Stimulated activated CD8-positive, alpha-beta memory T cell treated with anti-CD3 and anti-CD28 coated beads, Interleukin-12 subunit alpha, Interleukin-12 subunit beta, amount 100 ng/mL, for 24 hours (primary cell): ENCODE measurements around the gene GOLGA8A.
"Not testable (repeated sequence)": the region's sequence is repeated elsewhere in the genome, so short reads cannot be mapped to it uniquely, and the experiment has no call there.

ENCODE experiments used
- DNase-seq: peaks from one replicate; pipeline ENCODE4 v3.0.0-alpha.2; 2020; ENCODE audit errors: extremely low read depth

GOLGA8A gene, protein sequence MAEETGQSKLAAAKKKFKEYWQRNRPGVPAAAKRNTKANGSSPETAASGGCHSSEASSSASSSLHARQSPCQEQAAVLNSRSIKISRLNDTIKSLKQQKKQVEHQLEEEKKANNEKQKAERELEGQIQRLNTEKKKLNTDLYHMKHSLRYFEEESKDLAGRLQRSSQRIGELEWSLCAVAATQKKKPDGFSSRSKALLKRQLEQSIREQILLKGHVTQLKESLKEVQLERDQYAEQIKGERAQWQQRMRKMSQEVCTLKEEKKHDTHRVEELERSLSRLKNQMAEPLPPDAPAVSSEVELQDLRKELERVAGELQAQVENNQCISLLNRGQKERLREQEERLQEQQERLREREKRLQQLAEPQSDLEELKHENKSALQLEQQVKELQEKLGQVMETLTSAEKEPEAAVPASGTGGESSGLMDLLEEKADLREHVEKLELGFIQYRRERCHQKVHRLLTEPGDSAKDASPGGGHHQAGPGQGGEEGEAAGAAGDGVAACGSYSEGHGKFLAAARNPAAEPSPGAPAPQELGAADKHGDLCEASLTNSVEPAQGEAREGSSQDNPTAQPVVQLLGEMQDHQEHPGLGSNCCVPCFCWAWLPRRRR

DNA sequence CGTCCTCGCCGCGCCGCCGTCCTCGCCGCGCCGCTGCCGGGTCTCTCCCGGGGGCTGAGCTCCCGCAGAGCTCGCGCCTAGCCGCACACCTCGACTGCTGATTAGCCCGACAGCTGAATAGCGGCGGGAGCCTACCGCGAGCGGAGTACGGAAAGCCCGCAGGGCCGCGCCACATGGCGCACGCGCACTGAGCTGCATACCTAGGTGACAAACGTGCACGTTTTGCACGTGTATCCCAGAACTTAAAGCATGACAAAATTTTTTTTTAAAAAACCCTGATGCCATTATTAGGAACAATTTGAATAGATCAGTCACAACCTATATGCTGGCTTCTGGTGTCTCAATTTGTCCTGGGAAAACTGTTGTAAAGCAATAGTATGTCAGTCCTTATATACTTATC is at the start of gene GOLGA8A:
Gene GOLGA8A, minus strand, starts transcription at position 122 of the 400 bp plus-strand sequence. CDS start 48,117 bp downstream, outside the sequence.
- peak; percentile 67 for DNase-seq

DNA sequence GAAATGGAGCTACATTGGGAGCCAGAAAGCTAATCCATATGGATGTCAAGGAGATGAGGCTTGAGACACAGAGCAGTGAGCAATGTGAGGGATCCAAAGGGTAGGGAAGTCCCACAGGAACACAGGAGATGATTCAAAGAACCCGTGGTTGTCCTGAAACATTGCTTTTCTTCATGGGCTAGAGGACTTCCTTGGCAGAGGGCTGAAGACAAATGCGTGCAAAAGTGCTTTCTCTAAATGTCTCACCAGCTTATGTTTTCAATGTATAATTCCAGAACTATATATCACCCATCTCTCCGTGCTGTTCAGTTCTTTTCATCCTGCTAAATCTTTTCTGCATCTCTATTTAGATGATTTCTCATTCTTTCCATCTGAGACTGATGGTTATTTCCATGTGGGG is 46.0 kb upstream of the GOLGA8A start:
- DNase-seq, result no peak

DNA sequence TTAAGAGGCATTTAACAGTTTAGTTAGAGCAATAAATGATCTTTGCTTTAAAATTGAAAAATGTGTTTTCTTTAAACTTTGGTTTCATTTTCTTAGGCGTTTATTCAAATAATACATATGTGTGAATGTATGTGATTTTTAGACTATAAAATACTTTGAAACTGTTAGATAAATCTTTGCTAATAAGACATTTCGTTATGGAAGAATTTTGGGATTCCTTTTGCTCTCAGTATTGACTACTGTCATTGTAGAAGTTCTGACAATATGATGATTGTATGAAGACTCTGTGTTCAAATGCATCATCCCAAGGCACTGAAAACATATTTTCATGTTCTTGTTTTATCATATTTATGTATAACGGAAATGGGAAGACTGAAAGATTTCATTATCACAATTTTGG is 43.8 kb upstream of the GOLGA8A start:
- DNase-seq, result no peak

DNA sequence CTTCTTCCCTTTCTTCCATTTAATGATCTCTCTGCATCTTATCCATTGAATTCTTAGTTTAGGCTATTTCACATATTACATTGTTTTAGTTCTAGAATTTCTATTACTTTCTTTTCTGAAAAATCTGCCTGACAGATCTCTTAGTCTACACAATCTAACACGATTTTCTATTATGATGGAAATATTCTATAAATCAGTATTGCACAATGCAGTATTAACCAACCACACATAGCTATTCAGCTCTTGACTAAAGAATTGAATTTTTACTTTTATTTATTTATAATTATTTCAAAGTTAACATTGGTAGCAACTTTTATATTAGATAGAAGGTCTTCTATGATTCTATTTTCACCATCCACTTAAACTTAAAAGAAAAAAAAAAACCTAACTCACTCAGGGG is 36.2 kb upstream of the GOLGA8A start:
- no peak for DNase-seq

DNA sequence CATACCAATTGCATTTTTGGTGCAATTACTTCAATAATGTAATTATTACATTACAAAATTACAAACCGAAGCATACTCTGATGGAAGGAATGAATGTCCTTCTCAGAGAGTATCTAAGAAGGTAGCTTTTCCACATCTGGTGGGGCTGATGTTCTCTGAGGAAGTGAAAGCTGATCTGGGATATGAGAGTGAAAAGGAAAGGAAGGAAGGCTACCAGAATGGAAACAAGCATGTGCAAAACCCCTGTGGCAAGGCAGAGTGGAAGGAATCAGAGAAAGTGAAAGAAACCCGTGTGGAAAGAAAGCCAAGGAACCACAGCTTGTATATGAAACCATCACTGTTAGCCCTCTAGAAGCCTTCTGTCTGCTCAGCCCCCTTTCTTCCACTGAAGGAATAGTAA is 35.3 kb upstream of the GOLGA8A start:
- DNase-seq, result no peak

DNA sequence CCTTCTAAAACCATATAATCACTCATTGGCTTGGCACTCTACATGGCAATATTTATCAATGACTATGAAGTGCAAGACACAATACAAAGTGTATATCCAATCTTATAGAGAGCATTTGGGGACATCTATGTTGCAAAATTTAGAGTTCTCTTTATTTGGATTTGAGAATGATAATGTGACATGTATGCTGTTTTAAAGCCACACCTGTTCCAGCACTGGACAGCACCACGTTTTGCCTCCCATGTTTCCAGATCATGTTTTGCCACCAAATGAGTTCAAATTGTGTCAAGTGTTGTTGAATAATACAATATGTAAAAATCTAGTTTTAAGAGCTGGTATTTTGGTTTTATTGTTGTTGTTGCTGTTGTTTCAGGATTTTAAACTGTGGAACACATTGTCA is 33.3 kb upstream of the GOLGA8A start:
- DNase-seq, result no peak

DNA sequence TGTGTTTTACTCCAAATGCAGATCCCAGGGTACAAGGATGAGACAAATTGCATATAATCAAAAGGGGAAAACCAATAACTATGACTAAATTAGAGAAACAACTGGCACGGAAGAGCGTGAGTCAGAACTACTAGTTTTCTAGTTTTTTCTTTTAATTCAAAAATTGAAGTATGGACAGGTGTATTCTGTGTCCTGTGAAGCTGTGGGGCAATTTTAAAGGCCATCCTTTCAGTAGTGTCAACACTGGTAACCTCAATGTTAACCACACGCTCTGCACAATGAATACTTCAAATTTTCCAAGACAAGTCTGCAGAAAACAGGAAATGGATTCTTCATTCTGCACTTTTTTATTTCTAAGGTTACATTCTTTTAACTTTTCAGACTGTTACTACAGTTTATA is 32.5 kb upstream of the GOLGA8A start:
- DNase-seq, result no peak

DNA sequence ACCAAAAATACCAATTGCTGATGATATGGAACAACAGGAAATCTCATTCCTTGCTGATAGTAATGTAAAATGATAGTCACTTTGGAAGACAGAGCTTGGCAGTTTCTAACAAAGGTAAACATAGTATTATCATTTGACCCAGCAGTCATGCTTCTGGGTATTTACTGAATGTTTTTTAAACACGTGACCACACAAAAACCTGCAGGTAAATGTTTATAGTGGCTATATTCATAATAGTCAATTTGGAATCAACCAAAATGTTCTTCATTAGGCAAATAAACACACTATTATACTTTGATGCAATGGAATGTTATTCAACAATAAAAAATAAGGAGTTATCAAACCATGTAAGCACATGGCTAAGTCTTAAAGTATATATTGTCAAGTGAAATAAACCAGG is 24.1 kb upstream of the GOLGA8A start:
- DNase-seq, result no peak

DNA sequence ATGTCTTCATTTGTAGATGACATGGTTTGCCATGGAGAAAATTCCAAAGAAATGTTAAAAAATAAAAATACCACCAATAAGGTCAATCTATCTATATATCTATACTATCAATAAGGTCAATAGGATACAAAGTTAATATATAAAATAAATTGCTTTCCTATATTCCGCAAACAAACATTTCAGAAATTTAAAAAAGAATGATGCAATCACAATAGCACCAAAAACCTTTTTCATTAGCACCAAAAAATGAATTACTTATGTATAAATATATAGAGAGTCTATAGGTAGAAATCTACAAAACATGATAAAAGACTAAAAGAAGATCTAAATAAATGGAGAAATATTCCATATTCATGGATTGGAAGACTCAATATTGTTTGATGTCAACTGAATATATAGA is 22.8 kb upstream of the GOLGA8A start:
- DNase-seq, result no peak

DNA sequence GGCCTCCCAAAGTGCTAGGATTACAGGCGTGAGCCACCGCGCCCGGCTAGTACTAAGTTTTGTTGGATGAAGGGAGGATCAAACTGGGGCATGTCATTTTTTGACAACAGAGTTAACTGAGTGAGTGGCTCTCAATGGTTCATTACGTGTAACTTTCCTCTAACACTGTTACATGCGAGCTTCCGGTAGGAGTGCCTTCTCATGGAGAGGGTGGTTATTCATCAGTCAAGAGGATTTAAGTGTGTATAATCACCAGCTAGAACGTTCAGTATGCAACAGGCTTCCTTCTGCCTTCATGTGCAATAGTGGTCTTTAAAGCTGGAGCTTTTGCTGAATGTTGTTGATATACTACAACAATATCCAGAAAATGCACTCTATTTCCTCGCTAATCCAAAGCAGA is 19.1 kb upstream of the GOLGA8A start:
- DNase-seq, result no peak

DNA sequence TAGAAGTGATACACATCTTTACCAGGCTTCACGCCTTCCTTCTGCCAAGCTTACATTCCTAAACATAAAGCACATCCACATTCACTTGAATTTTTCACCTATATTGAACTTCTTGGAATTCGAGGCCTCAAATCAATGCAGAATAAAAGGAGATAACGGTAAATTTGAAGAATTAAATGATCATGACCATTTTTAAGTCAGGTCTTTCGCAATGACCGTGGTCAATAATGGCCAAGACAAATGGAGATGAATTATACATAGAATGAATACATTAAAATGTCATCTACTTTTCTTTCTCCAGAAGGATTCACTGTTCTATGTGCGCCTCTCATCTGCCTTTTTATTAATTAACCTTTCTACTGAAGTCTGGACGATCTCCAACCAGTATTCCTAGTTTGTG is 5.3 kb upstream of the GOLGA8A start:
- no peak for DNase-seq

DNA sequence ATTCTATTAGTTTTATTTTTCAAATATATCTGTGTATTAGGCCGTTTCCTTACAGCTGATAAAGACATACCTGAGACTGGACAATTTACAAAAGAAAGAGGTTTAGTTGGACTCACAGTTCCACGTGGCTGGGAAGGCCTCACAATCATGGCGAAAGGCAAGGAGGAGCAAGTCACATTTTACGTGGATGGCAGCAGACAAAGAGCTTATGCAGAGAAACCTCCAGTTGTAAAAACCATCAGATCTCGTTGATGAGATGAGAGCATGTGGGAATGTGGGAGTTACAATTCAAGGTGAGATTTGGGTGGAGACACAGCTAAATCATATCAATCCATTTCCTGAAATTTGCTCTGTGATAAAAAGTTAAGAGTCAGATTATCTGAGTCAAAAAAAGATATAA is 2.3 kb upstream of the GOLGA8A start:
- DNase-seq, result no peak

DNA sequence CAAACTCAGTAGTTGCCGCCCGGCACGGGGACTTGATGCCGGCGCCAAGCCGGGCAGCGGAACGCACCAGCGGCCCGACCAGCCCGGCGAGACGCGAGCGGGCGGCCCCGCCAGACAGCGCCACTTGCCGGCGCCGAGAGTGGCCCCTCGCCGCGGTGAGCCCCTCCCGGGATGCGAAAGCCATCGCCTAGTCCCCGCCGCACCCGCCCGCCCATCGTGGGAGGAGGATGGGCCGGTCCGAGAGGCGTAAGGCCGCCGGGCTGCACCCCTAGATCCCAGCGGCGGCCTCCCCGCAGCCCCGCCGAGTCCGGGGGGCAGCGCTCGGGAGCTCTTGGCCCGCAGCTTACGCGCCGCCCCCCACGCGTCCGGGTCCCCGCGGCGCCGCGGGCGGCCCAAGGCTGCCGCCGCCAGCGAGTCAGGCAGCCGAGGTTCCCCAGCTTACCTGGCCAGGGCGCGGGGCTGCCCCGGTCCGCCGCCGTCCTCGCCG is 609 bp downstream of the GOLGA8A start:
- peak; percentile 21 for DNase-seq

DNA sequence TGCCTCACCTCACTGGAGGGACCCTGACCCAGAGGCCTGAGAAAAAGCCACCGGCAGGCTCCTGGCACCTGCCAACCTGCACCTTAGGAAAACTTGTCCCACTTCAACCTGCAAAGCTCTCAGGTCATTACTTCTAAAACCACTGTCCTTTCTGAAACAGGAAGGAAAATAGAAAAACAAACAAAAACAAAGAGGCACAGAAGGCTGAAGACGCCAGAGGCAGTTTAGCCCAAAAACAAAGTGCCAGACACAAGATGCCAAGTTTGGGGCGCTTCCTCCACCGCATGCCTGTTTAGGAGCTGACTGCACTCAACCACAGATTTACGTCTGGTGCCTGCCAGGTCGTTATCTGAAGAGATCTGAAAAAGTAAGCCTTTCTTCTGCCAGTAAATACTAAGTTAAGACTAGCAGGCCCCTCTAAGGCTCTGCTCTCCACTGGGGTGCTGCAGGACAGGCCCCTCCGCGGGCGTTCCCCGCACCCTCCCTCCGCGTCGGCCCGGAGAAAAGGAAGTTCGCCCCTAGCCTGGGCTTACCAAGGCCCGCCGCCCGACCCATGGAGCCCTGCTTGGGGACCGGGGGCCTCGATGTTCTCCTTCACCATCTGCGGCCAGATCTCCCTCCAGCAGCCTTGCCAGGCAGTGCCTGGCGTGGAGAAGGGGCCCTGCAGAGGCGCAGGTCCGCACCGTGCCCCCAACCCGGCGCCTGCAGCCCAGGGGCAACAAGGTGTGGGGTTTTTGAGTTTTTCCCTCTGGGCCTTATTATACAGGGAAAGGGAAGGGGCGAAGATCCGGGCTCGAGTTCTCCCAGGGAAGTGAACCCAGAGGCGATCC is 1.3 kb downstream of the GOLGA8A start:
- no peak for DNase-seq

DNA sequence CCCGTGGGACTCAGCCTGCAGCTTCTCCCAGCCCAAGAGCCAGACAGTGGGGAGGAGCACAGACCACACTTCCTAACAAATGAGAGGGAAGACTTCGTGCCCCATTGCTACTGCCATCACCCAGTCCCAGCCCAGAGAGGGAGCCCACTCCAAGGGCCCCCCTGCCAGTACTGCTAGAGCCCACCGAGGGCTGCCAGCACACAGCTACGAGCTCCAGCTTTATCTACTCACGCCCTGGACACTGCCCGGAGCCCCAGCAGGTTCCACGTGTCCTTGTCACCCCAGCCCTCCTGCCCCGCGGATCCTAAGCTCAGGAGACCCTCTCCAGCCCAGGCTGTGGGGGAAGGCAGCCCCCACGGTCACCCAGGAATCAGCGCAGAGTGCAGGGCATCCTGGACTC is 1.9 kb downstream of the GOLGA8A start:
- DNase-seq, result no peak

DNA sequence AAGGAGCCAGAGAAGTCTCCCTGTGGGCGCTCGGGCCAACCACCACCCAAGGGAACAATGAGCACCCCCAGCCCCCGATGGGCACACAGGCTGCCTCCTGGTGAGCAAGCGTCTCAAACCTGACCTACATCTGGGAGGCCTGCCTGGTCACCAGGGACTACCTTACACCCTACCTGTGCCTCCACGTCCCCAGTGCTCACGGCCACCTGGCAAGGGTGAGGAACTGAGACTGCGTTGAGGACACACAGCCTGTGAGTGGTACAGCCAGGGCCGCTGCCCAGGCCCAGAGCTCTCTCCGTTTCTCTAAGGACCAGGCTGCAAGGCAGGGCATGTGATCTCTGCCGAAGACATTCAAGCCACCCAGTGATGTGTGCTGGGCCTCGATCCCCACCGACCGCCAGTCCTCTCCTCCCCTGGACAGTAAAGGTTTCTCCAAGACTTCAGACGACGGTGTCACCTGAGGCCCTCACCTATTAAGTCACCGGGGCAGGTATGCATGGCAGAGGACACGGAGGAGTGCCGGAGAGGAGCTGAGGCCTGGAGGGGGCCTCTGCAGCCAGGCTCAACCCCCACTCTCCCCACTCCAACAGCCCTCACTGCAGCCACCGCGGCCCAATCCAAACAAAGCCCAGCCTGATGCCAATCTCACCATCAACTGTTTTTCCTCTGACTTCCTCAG is 2.8 kb downstream of the GOLGA8A start:
- no peak for DNase-seq

DNA sequence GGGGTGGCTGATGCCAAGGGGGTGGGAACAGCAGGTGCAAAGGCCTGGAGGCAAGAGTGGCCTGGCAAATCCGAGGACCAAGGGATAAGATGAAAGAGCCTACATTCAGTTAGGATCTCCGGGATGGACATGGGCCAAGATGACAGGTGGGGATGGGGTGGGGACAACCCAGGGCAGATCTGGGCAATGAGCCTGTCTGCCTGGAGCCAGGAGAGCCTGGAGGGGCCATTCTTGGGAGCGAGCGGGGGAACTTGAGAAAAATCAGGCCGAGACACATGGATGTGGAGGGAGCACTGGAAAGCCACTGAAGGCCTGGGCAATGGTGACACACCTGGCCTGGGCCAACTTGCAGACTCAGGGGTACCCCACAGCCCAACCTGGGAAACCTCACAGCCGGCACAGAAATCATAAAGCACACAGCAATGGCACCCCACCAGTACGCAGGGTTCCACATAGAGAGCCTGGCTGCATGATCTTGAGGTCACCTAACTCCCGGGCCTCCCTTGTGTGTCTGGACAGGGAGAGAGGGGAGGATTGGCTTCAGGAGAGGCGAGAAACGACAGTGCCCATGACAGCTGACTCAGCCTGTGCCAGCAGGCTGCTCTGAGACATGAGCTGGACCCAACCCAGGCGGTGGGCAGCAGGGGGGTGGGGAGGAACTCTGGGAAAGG is 3.5 kb downstream of the GOLGA8A start:
- DNase-seq, result not testable (repeated sequence)

DNA sequence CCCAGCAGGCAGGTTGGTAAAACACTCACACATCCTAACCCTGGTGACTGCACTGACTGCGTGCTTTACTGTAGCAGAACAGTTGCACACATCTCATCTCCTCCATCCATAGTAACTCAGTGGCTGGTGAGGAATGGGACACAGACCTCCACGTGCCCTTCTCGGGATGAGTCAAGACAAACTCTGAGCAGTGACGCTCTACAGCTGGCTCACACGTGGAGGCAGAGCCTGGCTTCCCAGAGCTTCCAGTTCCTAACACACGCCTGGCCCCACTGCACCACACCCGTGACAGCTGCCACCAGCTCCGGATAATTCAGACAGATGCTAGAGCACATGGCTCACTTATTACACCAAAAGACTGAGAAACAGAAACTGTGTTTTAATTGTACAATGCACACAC is 7.0 kb downstream of the GOLGA8A start:
- not testable (repeated sequence) for DNase-seq

DNA sequence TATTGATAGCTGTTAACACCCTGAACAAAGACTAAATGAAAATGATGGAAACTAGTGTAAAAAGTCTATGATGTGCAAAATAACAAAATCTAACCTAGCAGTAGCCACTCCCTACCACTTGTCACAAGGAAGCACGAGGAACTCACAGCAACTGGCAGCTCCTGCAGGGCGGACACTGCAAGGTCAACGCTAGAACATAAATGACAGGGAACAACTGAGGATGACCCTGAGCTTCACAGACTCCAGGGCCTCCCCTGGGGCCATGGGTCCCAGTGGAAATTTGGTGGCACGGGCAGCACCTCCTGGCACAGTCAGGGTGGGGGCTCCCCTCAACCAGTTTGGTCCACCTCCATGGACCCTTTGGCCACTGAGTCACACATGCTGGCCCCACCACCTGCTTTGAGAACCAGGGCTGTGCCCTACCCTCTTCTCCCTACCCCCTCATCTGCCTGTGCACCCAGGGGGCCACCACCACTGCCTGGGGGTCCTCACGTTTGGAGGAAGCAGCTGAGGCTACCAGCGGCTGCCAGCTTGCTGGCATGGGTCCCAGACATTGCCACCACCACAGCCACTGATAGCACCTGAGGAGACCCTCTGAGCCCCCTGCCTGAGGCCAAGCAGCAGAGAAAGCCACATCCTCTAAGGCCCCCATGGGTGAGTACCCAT is 14.1 kb downstream of the GOLGA8A start:
- not testable (repeated sequence) for DNase-seq

DNA sequence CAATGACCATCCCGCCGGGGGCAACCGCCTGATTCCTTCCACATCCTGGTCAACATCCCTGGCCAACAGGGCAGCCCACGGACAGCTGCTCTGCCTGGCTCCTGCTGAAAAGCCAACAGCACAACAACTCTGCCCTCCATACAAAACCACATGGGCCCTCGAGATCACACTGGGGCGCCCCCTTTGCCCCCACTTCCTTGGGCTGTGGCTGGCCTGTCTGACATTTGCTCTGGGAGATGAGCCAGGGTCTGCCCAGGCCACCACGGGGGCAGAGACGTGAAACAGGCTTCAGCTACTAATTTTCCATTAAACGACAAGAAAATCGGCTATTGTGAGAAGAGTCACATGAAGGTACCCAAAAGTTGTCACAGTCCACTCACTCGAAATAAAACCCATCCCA is 16.7 kb downstream of the GOLGA8A start:
- not testable (repeated sequence) for DNase-seq

DNA sequence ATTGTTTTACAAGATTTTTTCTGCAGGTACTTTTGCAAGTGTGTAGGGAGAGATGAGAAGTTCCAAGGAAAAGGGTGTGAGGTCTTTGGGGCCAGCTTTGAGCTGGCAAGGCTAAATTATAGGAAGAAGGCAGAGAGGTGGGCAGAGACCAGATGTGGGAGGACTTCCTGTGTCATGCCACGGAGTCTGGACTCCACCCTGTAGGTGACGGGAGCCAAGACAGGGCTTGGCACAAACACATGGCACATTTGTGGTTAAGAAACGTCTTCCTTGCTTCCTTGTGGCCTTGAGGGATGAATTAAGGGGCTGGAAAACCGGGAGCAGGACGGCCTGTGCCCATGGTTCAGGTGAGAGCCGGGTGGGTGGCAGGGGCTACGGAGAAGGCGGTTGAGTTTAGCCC is 19.2 kb downstream of the GOLGA8A start:
- DNase-seq, result not testable (repeated sequence)
